H1 (cell line): Measurements from ENCODE around the gene NSL1. TPM values are rescaled to one million over a fixed set of nuclear protein-coding genes. Genes with fewer than 3 reads are reported as not detected.

Experiments used
- CTCF ChIA-PET: fragments of 300-600 bp; sonication (Branson Sonifier 250); formaldehyde crosslinking; loops from one replicate; lab custom pipeline; 2021; ENCODE audit not compliant: partially characterized antibody; lab: Charles Lee
- POLR2A ChIA-PET: fragments of 300-600 bp; sonication (Branson Sonifier 250); formaldehyde crosslinking; loops from one replicate; lab custom pipeline; 2021; ENCODE audit warnings: inconsistent platforms; ENCODE audit not compliant: partially characterized antibody; lab: Charles Lee
- DNase-seq, 2 experiments: peaks; one replicate each; pipeline versions ENCODE4 v3.0.0 to v3.0.0-alpha.2; 2010 to 2022; ENCODE audit warnings: low spot score in 2 of 2, low read depth in 1 of 2, mixed read lengths in 1 of 2
- FAIRE-seq: peaks from 2 replicates; lab custom pipeline; 2011; peaks lifted over from hg19 to GRCh38; lab: Jason Lieb, UNC
- H2AFZ ChIP-seq: 2 replicates; pipeline ENCODE4 v1.8.1; 2012; ENCODE audit warnings: low read length, inconsistent platforms
- H2AK5ac ChIP-seq: 2 replicates; pipeline ENCODE4 v1.6.1; 2013; ENCODE audit warnings: low read depth, low read length
- H2BK120ac ChIP-seq: replicated peaks from 2 replicates; pipeline ENCODE3; 2013; ENCODE audit warnings: low read depth, low read length, inconsistent platforms
- H2BK12ac ChIP-seq: 2 replicates; pipeline ENCODE4 v1.6.1; 2013; ENCODE audit warnings: low read depth, low read length
- H2BK15ac ChIP-seq: 2 replicates; pipeline ENCODE4 v1.6.1; 2013; ENCODE audit warnings: low read length
- H2BK20ac ChIP-seq: 2 replicates; pipeline ENCODE4 v1.6.1; 2013; ENCODE audit warnings: low read length
- H2BK5ac ChIP-seq: 2 replicates; pipeline ENCODE4 v1.6.1; 2013; ENCODE audit warnings: low read depth, low read length
- H3K14ac ChIP-seq: 2 replicates; pipeline ENCODE4 v1.6.1; 2013; ENCODE audit warnings: inconsistent platforms; ENCODE audit not compliant: insufficient read length
- H3K18ac ChIP-seq: 2 replicates; pipeline ENCODE4 v1.6.1; 2013; ENCODE audit warnings: low read length; ENCODE audit errors: extremely low read depth
- H3K23ac ChIP-seq: 2 replicates; pipeline ENCODE4 v1.6.1; 2013; ENCODE audit warnings: inconsistent platforms; ENCODE audit not compliant: insufficient read length
- H3K23me2 ChIP-seq: 2 replicates; pipeline ENCODE4 v1.6.1; 2013; ENCODE audit warnings: low read depth, low read length
- H3K27ac ChIP-seq: 2 replicates; pipeline ENCODE4 v1.6.1; 2011; ENCODE audit warnings: low read depth, low read length, inconsistent platforms
- H3K27me3 ChIP-seq, 4 experiments: replicated peaks in 1 of 4; 1 replicate in 1 of 4; 2 replicates in 3 of 4; pipeline versions ENCODE4 v1.6.1 to v1.8.1; 2011 to 2013; ENCODE audit warnings: low read length in 3 of 4, mild to moderate bottlenecking in 3 of 4, inconsistent platforms in 2 of 4, mixed read lengths in 2 of 4, moderate library complexity in 1 of 4; ENCODE audit not compliant: control insufficient read depth in 3 of 4, insufficient read depth in 3 of 4; ENCODE audit errors: extremely low read depth in 1 of 4
- H3K36me3 ChIP-seq, 4 experiments: 2 replicates each; pipeline versions ENCODE4 v1.6.1 to v1.8.1; 2011 to 2013; ENCODE audit warnings: mild to moderate bottlenecking in 4 of 4, low read length in 3 of 4, moderate library complexity in 2 of 4, control low read depth in 1 of 4, inconsistent platforms in 1 of 4; ENCODE audit not compliant: insufficient read depth in 4 of 4, control insufficient read depth in 2 of 4
- H3K4ac ChIP-seq: replicated peaks from 2 replicates; pipeline ENCODE3; 2013; ENCODE audit warnings: low read length, low read depth, mixed read lengths, inconsistent platforms; ENCODE audit not compliant: insufficient read length
- H3K4me1 ChIP-seq, 4 experiments: replicated peaks in 1 of 4; 1 replicate in 1 of 4; 2 replicates in 3 of 4; pipeline versions ENCODE4 v1.6.1 to v1.8.1; 2011 to 2013; ENCODE audit warnings: low read length in 3 of 4, inconsistent platforms in 2 of 4, mixed read lengths in 1 of 4; ENCODE audit not compliant: insufficient read depth in 4 of 4, control insufficient read depth in 3 of 4
- H3K4me2 ChIP-seq, 2 experiments: 2 replicates each; pipeline versions ENCODE4 v1.6.1 to v1.8.1; 2011 to 2013; ENCODE audit warnings: low read depth in 2 of 2, low read length in 2 of 2, control low read depth in 1 of 2, inconsistent platforms in 1 of 2, mild to moderate bottlenecking in 1 of 2; ENCODE audit not compliant: insufficient read depth in 1 of 2
- H3K4me3 ChIP-seq, 4 experiments: fragments of 200-600, 300-600 bp in 1 of 4; sonication (generic), shearing (Covaris generic), sonication (Bioruptor Twin) in 1 of 4; 2 replicates each; pipeline versions ENCODE4 v1.5.1 to v1.8.1; 2011 to 2016; ENCODE audit warnings: low read length in 4 of 4, low read depth in 3 of 4, control low read depth in 2 of 4, inconsistent platforms in 2 of 4, mild to moderate bottlenecking in 2 of 4, mixed read lengths in 1 of 4, moderate library complexity in 1 of 4; ENCODE audit not compliant: insufficient read depth in 2 of 4; ENCODE audit errors: extremely low read depth in 1 of 4
- H3K56ac ChIP-seq: replicated peaks from 2 replicates; pipeline ENCODE3; 2013; ENCODE audit warnings: low read depth, mild to moderate bottlenecking, mixed read lengths, low read length, inconsistent platforms; ENCODE audit not compliant: insufficient read length
- H3K79me1 ChIP-seq: 2 replicates; pipeline ENCODE4 v1.6.1; 2013; ENCODE audit warnings: low read depth, low read length, control low read depth
- H3K79me2 ChIP-seq, 2 experiments: 2 replicates each; pipeline versions ENCODE4 v1.6.1 to v1.8.1; 2012 to 2013; ENCODE audit warnings: low read length in 2 of 2, mild to moderate bottlenecking in 2 of 2, inconsistent platforms in 1 of 2; ENCODE audit not compliant: insufficient read depth in 2 of 2, control insufficient read depth in 1 of 2
- H3K9ac ChIP-seq, 4 experiments: replicated peaks in 1 of 4; 1 replicate in 1 of 4; 2 replicates in 3 of 4; pipeline versions ENCODE4 v1.6.1 to v1.8.1; 2011 to 2013; ENCODE audit warnings: low read depth in 3 of 4, low read length in 3 of 4, control low read depth in 2 of 4, mild to moderate bottlenecking in 2 of 4, moderate library complexity in 2 of 4, inconsistent platforms in 1 of 4; ENCODE audit errors: extremely low read depth in 1 of 4
- H3K9me3 ChIP-seq, 2 experiments: 2 replicates each; pipeline versions ENCODE4 v1.6.1 to v1.8.1; 2012 to 2013; ENCODE audit warnings: mild to moderate bottlenecking in 2 of 2, moderate library complexity in 2 of 2, control low read depth in 1 of 2, inconsistent platforms in 1 of 2, low read depth in 1 of 2, low read length in 1 of 2, mixed read lengths in 1 of 2; ENCODE audit not compliant: insufficient read depth in 2 of 2
- H4K20me1 ChIP-seq, 2 experiments: replicated peaks in 1 of 2; 2 replicates each; pipeline versions ENCODE3 to v1.8.1; 2011 to 2013; ENCODE audit warnings: inconsistent platforms in 2 of 2, low read length in 2 of 2, mild to moderate bottlenecking in 1 of 2; ENCODE audit not compliant: insufficient read depth in 2 of 2, control insufficient read depth in 1 of 2
- H4K5ac ChIP-seq: 2 replicates; pipeline ENCODE4 v1.6.1; 2013; ENCODE audit warnings: low read length, low read depth, mixed read lengths, inconsistent platforms; ENCODE audit not compliant: insufficient read length
- H4K8ac ChIP-seq: 2 replicates; pipeline ENCODE4 v1.8.0; 2013; ENCODE audit warnings: mild to moderate bottlenecking, moderate library complexity, low read length, inconsistent platforms; ENCODE audit not compliant: insufficient read depth; ENCODE audit errors: extremely low read depth
- H4K91ac ChIP-seq: replicated peaks from 2 replicates; pipeline ENCODE3; 2013; ENCODE audit warnings: low read length, mixed read lengths, inconsistent platforms; ENCODE audit not compliant: insufficient read length
- WGBS, 2 experiments: shearing (Covaris generic) in 1 of 2; methylation state at CpG; one replicate each; pipeline versions ENCODE4 v1.1.6 to v1.1.7; 2013 to 2015; ENCODE audit warnings: low lambda C conversion rate in 2 of 2, mixed read lengths in 2 of 2, inconsistent platforms in 1 of 2, low coverage in 1 of 2, missing lambda C conversion rate in 1 of 2; ENCODE audit not compliant: insufficient replicate concordance in 2 of 2, insufficient coverage in 1 of 2, insufficient read length in 1 of 2; ENCODE audit errors: extremely low coverage in 1 of 2, missing lambda C conversion rate in 1 of 2; 5-methylcytosine and 5-hydroxymethylcytosine counted together
- polyA plus RNA-seq, 7 experiments: library from polyadenylated mRNA; depleted of rRNA in 3 of 7; stranded (reverse) in 5 of 7; unstranded in 2 of 7; fragments of >200 nt in 5 of 7; fragments of 200-250 nt in 2 of 7; gene quantifications; 1 replicate in 5 of 7; 2 replicates in 1 of 7; 4 replicates in 1 of 7; pipeline versions ENCODE4 v1.2.1 to v1.2.3, GENCODE V29; 2011 to 2013; ENCODE audit warnings: missing spikeins in 2 of 7, mixed read lengths in 2 of 7
- total RNA-seq: library from RNA; stranded (reverse); fragmentation: NEBNext Ultra II Directional; extraction: Animal tissue kit (Norgen Biotek cat#: 25700); gene quantifications from 2 replicates; pipeline ENCODE4 v1.2.1, GENCODE V29; 2021

The NSL1 gene
- total and polyA plus RNA-seq, 2 of the 8 experiments (the other 6 are each of a cell fraction or from before 2014, with no cell fraction given): 25.4 to 51.7 TPM

DNA sequence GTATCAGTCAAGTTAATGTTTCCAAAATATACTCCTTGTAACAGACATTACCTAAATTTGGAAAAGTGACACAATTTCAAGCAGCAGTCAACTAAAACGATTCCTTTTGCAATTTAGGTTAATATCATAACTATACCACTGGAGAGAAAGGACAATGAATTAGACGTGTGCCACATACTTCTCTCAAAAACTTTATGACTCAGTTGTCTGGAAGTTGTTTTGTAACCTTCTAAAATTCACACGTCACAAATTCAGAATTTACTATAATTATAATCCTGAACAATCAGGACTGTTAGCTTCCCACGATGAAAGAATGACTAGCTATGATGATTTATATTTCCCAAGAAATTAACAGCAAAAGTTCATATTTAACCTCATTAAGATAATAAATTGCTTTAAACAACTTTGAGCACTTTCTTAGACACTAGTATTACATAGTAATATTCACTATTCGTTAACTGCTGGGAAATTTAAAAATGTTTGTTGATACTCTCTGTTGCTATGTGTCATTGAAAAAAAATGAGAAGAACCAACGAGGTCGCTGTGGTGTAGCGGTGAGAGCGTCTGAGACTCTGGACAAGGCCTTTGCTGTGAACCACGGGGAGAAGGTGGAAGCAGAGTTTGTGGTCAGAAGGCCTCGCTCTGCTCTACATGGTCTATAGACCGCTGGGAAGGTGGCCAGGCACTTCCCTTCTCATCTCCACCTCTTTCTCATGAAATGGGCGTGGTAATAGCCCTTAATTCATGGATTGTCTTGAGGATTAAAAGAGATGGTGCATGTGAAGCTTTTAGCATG is 64.0 kb downstream of the NSL1 start:
- no peak overlapping the region for H2BK12ac ChIP-seq
- no peak overlapping the region for H2BK120ac ChIP-seq
- H3K4me3 ChIP-seq: no peak overlapping the region
- no peak overlapping the region for H2AFZ ChIP-seq
- no peak overlapping the region for H2BK20ac ChIP-seq
- 92% methylated on average over 13 of the region's 13 CpGs; no CpG with 5 or more reads in 1 of the 2 experiments for WGBS, 2 experiments
- H3K18ac ChIP-seq: no peak overlapping the region
- H3K27me3 ChIP-seq: no peaks in the 10 kb centered on the region
- no peak overlapping the region for H3K56ac ChIP-seq
- no peaks in the 10 kb centered on the region for H4K20me1 ChIP-seq
- H4K5ac ChIP-seq: no peak overlapping the region
- H2BK5ac ChIP-seq: no peak overlapping the region
- H4K8ac ChIP-seq: no peak overlapping the region
- H3K79me1 ChIP-seq: no peaks in the 10 kb centered on the region
- no peak overlapping the region for H2BK15ac ChIP-seq
- no peak overlapping the region for H3K4me2 ChIP-seq
- no peaks in the 10 kb centered on the region for H3K23me2 ChIP-seq
- no peak for DNase-seq
- no peak overlapping the region for H3K9ac ChIP-seq
- H3K36me3 ChIP-seq: peaks cover 0 to 2% (median 0%) of the 10 kb centered on the region in 4 experiments; a peak in 1 of 8 replicates
- no peaks in the 10 kb centered on the region for H3K79me2 ChIP-seq
- no peak overlapping the region; the same call in 1 of the 2 replicates for H3K27ac ChIP-seq
- FAIRE-seq: no peak
- ChIA-PET CTCF (interaction anchor here (0.6 to 1.0 kb wide), 3 partner anchors 9 to 1728 kb away, joined by 3 read pairs; no protein-coding TSS in a partner anchor), POLR2A (no interaction called here)
- no peak overlapping the region for H2AK5ac ChIP-seq
- no peaks in the 10 kb centered on the region for H3K4me1 ChIP-seq
- H3K4ac ChIP-seq: no peak overlapping the region
- peaks cover 2 to 22% of the 10 kb centered on the region in 2 experiments; a peak in 2 of 4 replicates for H3K9me3 ChIP-seq
- H4K91ac ChIP-seq: no peak overlapping the region
- H3K14ac ChIP-seq: no peak overlapping the region
- H3K23ac ChIP-seq: no peak overlapping the region
